Activated CD4-positive, CD25-positive, alpha-beta regulatory T cell treated with anti-CD3 and anti-CD28 coated beads, Interleukin-2, amount 50 U/mL, for 16 hours (primary cell): ENCODE data around the gene HTR1B.

Experiments
- DNase-seq: peaks from one replicate; pipeline ENCODE4 v3.0.0-alpha.2; 2020; ENCODE audit warnings: low read depth, low spot score

HTR1B gene

GRCh38 chr6:77456531-77457248 lies 6.6 kb downstream of the HTR1B start:
- no peak for DNase-seq

GRCh38 chr6:77455271-77455670 lies 8.0 kb downstream of the HTR1B start:
- DNase-seq = no peak

- DNase-seq = no peak
Observed at GRCh38 chr6:77454386-77454785, 8.9 kb downstream of the HTR1B start.

- DNase-seq = no peak
Observed at GRCh38 chr6:77451466-77451865, 11.8 kb downstream of the HTR1B start.

GRCh38 chr6:77450924-77451323 lies 12.4 kb downstream of the HTR1B start:
- no peak for DNase-seq

GRCh38 chr6:77448546-77448945 lies 14.7 kb downstream of the HTR1B start:
- DNase-seq = no peak

GRCh38 chr6:77447254-77447653 lies 16.0 kb downstream of the HTR1B start:
- no peak for DNase-seq

GRCh38 chr6:77446249-77446648 lies 17.0 kb downstream of the HTR1B start:
- no peak for DNase-seq

- DNase-seq = no peak
Observed at GRCh38 chr6:77445214-77445613, 18.1 kb downstream of the HTR1B start.

GRCh38 chr6:77440206-77440976 lies 22.9 kb downstream of the HTR1B start:
- no peak for DNase-seq

- DNase-seq = no peak
Observed at GRCh38 chr6:77433888-77434287, 29.4 kb downstream of the HTR1B start.

GRCh38 chr6:77430504-77430903 lies 32.8 kb downstream of the HTR1B start:
- DNase-seq = no peak

GRCh38 chr6:77425671-77426070 lies 37.6 kb downstream of the HTR1B start:
- DNase-seq = no peak

- no peak for DNase-seq
Observed at GRCh38 chr6:77425216-77425615, 38.1 kb downstream of the HTR1B start.

GRCh38 chr6:77424761-77425160 lies 38.5 kb downstream of the HTR1B start:
- no peak for DNase-seq

GRCh38 chr6:77416839-77417238 lies 46.5 kb downstream of the HTR1B start:
- DNase-seq = no peak

- DNase-seq = no peak
Observed at GRCh38 chr6:77415706-77416105, 47.6 kb downstream of the HTR1B start.
